NCI-H345 treated with DMSO at 0.1 percent for 48 hours (cell line): ENCODE data around the gene ROBO1.

ENCODE experiments used
- DNase-seq: peaks from one replicate; lab custom pipeline; 2025; ENCODE audit not compliant: unreplicated experiment; lab: John Stamatoyannopoulos, UW

The ROBO1 gene

DNA sequence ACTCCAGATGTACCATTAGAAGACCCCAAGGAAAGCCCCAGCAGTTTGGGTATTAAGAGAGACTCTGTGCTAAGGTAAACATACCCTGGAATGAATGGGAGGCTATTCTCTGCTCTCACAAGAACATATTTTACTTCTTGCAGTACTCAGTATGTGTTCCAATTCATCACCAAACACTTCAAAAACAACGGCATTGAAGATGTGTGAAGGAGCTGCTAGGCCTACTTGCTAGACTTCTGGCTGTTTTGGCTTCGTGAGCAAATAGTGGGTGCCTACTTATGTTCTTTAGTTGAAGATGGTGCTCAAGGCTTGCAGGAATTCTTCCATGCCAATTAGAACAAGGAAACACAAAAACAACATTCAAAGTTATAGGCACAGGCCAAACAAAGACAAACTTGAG lies 514.5 kb downstream of the ROBO1 start:
- DNase-seq: no peak

DNA sequence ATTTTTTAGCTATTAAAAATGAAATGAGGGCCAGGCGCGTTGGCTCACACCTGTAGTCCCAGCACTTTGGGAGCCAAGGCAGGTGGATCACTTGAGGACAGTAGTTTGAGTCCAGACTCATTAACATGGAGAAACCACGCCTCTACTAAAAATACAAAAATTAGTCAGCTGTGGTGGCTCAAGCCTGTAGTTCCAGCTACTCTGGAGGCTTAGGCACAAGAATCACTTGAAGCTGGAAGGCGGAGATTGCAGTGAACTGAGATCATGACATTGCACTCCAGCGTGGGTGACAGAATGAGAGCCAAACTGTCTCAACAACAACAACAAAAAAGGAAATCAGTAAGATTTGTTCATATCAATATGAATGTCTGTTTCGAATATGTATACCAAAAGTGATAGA lies 517.1 kb downstream of the ROBO1 start:
- no peak for DNase-seq

DNA sequence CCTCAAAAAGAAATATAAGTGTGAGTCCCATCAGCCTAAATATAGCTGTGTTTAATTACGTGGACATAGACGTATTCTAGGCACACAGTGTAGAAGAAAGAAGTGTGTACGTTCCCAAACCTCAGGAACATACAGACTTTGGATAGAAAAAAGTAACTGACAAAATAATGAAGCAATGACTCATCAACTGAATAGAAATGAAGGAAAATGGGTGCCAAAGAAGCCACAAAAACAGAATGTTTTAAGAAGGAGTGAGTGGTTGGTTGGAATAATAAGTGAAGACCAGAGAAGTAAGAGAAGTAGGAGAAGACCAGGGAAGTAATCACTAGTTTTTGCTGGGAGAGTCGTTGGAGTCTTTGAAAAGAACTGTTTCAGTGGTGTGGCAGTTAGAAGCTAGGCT lies 518.1 kb downstream of the ROBO1 start:
- no peak for DNase-seq

DNA sequence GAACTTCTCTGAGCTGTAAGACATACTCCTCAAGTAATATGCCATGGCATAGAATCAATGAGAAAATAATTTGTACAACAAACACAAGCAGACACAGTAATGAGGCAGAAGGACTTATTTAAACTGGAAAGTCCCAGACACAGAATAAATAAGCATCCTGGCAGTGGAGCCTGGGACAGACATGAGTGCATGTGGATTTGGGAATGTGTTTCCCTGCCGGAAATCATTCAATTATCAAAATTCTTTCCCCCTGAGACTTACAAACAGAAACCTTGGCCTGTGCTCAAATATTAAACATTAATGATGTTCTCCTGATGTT lies 520.1 kb downstream of the ROBO1 start:
- no peak for DNase-seq

DNA sequence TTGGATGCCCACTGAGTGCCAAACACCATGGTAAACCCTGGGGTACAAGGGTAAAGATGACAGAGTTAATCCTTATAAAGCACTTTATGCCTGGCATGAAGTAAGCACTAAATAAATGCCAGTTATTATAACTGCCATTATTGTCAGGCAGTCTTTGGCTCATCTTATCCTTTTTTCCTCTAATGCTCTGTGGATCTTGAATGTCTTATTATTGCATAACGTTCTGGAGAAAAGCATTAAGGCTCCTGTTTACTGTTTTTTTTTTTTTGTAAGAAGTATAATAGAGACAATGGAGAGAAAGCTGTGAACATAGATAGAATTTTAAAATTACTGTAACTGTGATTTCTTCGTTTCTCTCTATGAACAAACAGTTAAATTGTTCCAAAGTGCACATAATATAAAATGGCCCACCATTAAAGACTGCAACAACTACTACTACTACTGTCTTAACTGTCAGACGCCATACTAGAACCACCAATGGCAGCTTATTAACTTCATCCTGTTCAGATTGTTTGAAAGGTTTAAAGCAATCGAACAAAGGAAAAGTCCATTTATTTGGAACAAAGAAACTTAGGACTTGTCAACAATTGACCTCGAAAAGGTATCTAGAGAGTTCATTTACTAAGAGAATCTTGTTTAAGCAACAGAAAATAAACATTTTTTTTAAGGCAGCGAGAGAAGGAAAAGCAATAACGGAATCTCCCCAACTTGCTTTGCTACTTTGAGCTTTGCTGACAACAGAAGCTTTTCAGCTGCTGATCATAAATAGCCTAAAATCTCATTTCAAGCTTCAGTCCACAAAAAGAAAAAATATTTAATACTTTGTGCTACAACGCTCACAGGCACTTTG lies 520.7 kb downstream of the ROBO1 start:
- DNase-seq: no peak

DNA sequence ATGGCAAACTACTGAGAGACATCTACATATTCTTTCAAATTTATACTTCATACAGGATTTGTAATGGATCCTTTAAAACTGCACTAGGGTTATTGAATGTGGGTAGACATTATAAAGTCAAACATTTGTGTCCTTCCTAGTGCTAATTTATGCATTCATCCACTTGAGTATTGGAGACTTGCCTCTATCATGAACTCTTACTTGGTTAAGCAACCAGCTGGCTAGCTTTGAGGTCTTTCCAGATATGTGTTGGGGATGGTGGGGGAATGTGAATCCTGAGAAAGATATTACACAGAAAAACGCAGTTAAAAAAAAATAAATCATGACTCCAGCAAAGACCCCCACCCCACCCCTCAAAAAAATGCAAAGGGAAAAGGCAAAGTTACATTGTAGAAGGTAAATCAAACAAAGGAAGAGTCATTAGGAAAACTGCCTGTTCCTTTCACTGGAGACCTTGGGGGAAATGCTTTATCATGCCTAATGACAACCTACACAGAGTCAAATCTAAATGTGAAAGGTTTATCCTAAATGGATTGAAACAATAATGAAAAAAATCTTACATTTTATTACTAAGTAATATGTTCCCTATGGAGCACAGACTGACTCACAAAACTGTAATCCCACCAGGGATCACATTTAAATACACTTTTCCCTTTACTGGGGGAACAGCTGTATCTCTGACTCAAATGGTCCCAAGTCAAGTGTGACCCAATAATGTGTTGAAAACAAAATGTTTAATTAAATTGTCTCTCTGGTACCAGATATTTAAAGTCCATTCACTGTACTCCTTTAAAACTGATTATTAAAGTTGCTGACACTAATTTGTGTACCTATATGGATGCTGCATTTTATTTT lies 522.3 kb downstream of the ROBO1 start:
- DNase-seq: no peak

DNA sequence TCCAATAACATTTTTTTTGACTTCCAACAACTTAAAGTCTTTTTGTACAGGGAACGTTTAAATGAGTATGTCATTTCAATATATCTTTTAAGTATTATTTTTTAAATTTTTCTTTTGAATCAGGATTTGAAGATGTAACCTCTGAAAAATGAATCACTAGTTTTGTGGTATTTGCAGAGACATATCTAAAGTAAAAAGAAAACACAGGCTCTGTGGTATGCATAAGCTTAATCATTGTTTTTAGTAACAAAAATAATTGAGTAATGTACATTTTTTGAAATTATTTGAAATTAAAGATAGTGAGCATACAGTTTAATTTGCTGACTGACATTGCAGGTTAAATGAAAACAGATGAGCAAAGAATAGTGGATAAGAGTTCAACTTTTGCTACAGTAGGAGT lies 531.3 kb downstream of the ROBO1 start:
- no peak for DNase-seq

DNA sequence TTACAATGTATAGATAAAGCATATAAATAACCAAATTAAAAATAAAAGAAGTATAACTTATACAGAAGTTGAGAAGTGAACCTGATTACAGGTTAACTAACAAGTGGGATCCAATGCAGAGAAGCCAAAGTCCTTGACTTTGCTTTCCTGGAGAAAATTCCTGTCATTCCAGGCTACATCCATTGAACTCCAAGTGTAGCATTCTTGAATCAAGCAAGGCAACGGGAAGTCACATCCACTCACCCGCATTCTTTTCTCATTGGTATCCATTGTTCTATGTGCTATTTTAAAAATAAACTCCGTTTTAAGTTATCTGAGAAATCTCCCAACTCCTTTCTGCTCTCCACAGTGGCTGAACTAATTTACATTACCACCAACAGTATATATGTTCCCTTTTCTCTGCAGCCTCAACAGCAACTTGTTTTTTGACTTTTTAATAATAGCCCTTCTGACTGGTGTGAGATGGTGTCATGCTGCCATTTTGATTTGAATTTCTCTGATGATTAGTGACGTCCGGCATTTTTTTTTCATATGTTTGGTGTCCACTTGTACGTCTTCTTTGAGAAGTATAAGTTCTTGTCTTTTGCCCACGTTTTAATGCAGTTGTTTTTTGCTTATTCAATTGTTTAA lies 534.3 kb downstream of the ROBO1 start:
- DNase-seq: no peak

DNA sequence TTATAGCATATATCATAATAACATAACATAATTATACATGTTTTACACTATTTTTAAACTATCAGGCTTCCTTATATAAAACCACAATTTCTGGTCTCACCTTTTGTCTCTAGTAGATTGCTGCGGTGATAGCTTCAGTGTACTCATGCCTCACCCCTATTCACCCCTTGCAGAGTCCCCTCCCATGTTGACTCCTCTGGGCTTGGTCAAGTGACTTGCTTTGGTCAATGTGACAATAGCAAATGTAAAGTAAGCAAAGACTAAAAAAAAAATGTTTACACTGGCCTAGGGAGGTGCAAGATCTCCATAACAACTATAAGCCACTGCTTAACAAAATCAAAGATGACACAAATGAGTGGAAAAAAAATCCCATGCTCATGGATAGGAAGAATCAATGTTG lies 537.5 kb downstream of the ROBO1 start:
- no peak for DNase-seq

DNA sequence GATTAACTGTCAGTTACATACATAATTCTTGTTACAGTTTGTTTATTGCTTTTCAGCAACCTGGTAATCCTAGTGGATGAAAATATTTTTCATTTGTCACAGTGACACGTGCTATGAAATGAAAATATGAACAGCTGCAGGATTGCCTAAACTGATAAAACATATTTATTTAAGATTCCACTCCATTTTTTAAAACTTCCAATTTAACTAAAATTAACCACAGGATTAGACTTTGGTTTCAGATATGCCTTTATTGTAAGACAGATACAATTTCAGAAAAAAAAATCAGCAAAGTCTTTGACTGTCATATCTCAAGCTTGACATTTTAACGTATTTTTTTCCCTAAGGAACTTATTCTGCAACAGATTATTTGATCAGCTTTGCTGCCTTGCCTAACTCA lies 550.7 kb downstream of the ROBO1 start:
- no peak for DNase-seq

DNA sequence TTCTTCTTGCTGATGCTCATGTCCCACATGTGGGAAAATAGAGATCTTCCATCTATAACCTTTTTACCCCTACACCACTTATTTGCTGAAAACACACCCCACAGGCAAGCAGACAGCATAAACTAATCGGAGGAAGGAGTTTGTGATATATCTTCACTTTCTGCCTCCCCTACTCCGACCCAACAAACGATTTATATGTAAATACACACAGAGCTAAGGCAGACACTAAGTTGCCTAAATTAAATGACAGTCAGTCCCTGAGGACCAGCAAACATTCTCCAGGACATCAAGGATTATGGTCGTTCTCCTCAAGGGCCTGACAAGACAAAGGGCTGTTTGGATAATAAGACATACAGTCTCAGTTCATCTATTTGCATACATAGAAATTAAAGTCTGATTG lies 552.5 kb downstream of the ROBO1 start:
- no peak for DNase-seq

DNA sequence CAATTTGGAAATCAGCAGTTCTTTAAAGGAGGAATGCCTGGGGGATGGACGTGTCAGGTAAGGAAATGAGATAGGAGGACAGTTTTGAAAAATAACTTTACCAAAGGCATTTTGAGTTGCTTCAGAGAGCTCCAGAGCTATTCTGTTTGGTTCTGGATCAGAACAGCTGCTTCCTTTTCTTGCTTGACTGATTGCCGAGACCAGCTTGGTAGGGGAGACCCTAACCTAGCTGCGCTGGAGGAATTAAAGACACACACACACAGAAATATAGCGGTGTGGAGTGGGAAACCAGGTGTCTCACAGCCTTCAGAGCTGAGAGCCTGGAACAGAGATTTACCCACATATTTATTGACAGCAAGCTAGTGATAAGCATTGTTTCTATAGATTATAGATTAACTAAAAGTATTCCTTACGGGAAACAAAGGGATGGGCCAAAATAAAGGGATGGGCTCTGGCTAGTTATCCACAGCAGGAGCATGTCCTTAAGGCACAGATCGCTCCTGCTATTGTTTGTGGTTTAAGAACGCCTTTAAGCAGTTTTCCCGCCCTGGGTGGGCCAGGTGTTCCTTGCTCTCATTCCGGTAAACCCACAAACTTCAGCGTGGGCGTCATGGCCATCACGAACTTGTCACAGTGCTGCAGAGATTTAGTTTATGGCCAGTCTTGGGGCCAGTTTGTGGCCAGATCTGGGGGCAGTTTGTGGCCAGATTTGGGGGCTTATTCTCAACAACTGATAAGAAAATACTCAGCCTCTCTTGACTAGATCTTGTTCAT lies 556.0 kb downstream of the ROBO1 start:
- DNase-seq: no peak

DNA sequence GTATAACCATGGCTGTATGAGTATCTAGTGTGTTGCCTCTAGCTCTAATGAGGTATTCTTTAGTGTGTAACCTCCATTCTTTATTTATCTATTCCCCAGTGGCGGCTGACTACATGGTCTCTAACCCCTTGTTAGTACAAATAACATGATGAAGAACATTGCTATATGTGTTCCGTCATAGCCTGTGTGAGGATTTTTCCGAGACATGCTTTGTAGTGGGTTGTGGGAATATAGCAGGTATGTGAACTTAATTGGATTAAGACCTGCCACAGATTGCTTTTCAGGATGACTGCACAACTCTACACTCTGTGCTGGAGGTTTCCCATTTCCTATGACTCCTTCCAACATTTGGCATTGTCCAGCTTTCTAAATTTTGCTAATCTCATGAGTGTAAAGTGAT lies 563.4 kb downstream of the ROBO1 start:
- no peak for DNase-seq

DNA sequence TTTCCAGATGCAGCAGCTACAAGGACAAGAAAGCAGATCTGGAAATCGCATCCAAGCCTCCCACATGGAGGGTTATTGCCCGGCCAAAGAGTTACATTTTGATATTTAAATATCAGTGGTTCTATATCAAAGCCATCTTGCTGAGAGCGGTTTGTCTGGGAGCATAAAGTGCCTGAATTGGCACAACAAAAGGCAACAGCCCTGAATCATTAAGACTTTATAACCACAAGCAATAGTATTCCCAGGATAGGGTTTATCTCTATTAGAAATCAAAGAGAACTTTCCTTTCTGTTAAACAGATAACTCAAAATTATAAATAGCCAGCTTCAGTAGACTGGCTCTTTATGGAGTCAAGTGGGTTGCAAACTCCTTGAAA lies 564.7 kb downstream of the ROBO1 start:
- no peak for DNase-seq

DNA sequence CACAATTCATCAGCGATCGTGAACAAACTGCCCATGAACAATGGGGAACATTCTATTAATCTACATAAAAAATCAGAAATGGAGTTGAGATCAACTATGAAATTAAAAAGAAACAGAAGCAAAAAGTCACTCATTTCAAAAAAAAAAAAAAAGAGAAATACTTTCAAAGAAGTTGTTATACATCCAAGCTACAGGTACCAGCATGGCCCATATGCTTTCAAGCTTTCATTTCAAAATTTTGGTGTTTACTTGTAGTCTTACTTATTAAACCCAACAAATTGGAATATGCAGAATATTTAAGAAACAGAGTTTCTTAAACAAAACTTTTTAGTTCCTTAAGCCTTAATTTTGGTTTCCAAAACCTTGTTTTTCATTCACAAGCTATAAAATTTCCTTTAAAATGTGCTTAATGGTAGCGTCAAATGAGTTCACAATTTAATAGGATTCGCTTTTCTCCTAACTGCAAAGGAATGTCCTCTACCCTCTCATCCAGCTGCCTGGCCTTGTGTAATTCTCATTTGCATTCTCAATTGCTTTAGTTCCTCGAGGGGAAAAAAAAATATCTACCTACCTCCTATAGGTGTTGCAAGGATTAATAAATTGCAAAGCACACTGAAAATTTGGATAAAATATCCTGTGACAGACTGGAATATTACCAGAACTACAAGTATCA lies 565.2 kb downstream of the ROBO1 start:
- DNase-seq: no peak

DNA sequence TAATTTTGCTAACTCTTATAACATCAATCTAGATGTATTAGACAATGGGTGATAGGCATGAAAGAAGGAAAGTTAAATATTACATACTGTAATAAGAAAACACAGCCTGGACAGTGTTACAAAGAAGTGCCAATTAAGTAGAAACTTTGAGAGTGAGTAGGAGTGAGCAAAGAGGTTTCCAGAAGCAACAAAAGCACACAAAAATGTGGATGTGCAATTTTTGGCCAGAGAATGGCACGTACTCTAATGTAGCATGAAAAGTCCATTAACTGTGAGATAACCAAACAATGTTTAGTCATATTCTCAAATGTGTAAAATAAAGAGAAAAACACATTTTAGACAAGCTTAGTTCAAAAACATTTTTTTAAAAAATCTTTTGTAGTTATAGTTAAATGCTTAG lies 567.3 kb downstream of the ROBO1 start:
- no peak for DNase-seq

DNA sequence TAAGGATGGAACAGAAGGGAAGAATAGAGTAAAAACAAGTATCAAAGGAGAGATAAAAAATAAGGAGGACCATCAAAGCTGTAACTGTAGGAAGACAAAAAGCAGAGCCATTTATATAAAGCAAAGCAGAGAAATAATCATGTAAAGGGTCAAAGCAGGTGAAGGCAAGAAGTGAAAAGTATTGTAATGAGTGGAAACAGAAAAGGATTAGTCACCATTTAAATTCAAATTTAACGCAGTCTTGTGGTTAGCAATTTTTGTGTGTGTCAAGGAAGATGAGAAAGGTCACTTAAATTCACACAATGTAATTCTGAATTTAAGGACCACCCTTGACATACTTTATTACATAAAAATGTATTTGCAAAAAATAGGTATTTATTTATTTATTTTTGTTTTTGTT lies 567.8 kb downstream of the ROBO1 start:
- DNase-seq: no peak

DNA sequence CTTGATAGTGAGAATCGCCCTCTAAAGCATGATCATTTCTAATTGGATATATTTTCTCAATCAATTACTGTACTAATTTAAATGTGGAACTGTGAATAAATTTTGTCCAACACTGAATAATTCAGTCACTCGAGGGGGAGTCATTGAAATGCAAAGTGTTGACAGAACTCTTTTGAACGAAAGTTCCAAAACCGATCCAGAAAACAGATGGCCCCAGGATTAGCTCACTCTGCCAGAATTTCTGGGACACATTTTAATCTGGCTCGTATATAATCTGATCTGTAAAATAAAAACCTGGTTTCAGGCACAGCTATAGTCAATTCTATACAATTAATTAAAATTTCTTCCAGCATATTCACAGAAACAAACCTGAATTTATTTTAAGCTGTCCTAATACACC lies 580.4 kb downstream of the ROBO1 start:
- no peak for DNase-seq

DNA sequence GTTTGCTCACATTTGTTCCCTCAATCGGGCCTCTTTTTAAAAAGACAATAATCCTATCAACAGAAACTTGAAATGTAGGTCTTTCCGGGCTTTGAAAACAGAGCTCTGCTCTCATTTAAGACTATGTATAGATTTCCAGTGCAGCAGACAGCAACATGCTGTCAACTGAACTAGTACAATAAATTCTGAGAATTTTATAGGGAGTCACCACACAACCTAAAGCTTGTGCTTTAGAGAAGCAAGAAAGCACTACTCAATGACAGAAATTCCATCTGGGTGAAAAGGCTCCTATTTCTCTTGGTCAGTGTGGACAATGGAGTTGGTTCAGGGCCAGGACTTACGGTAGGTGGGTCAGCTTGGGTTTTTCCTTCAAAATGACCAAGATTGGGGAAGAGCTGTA lies 583.5 kb downstream of the ROBO1 start:
- DNase-seq: no peak

DNA sequence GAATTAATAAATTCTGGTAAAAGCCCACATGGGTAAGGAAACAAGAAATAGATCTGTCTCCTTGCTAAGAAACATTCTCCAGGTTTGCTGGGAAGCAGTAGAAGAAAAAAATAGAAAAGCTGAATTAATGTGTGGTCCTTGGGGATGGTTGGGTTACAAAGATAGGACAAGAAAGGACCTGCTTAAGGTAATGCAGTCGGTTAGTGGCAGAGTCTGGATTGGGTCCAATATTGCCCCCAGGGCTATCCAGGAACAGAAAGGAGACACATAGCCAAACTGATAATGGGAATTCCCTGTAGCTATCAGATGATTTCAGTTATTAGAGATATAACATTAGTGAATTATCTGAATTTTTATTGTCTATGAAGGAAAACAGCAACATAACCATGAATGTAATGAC lies 584.3 kb downstream of the ROBO1 start:
- no peak for DNase-seq
